ELF-1 (cell line): ENCODE data around the gene ODF4.
"Not testable (repeated sequence)": the region's sequence is repeated elsewhere in the genome, so short reads cannot be mapped to it uniquely, and the experiment has no call there.

Experiments used
- DNase-seq: peaks from one replicate; pipeline ENCODE4 v3.0.0-alpha.2; 2016; ENCODE audit warnings: low read depth, low spot score

Gene ODF4

GRCh38 chr17:8326511-8327302 lies 12.9 kb upstream of the ODF4 start:
- peak; percentile 54 for DNase-seq

GRCh38 chr17:8327303-8327649 lies 12.4 kb upstream of the ODF4 start:
- no peak for DNase-seq

DNA sequence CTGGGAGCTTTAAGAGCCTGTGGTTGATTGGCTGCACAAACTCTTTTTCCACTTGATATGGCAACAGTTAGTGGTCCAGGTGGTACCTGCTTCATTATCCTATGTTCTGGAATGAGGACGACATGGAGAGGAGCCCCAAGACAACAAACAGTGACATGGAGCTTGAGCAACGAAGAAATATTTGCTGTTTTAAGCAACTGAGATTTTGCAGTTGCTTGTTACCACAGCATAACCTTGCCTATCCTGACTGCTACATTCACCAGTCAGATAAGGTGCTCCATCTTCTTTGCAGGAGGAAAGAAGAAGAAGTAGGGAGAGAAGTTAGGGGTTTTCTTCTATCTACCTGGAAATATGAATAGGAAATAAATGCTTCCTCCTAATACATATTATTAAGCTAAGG lies 7.5 kb upstream of the ODF4 start:
- DNase-seq: no peak

DNA sequence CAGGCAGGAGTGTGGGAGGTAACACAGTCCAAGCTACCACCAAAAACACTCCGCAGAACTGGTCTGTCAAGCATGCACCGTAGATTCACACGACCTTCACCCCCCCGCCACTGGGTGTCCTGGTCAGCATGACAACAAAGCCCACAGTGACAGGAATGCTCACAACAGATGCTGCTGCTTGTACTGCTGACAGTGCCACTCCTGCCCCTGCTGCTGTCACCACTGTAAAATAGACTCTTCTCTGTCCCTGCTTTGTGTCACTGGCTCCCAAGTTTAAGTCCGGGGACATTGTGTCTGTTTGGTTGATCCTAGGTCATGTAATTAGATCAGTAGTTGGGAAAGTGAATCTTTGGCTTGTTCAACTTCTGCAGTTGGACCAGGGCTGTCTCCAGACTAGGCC lies 7.0 kb upstream of the ODF4 start:
- peak; percentile 71 for DNase-seq

- DNase-seq: no peak
These were observed 6.4 kb upstream of the ODF4 start for GRCh38 chr17:8333281-8333680.

- no peak for DNase-seq
These were observed 1.6 kb upstream of the ODF4 start for GRCh38 chr17:8337802-8338752.

- DNase-seq: no peak
These were observed 893 bp upstream of the ODF4 start for GRCh38 chr17:8338753-8339140.

DNA sequence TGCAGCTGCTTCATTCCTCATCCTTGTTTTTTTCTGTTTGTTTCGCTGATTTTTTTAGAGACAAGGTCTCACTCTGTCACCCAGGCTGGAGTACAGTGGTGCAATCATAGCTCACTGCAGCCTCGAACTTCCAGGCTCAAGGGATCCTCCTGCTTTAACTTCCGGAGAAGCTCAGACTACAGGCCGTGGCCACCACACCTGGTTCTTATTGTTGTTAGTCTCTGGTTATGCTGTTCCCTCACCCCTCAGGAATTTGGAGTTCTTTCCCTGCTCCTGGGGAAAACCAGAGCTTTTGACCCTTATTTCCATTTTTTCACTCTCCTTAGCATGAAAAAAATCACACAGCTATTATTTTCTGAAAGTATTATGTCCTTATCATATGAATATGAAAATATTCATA lies 1.8 kb downstream of the ODF4 start:
- peak; percentile 62 for DNase-seq

GRCh38 chr17:8345052-8345690 lies 5.5 kb downstream of the ODF4 start:
- DNase-seq: no peak

GRCh38 chr17:8345951-8346665 lies 6.5 kb downstream of the ODF4 start:
- no peak for DNase-seq

GRCh38 chr17:8347001-8347400 lies 7.4 kb downstream of the ODF4 start:
- DNase-seq: not testable (repeated sequence)

GRCh38 chr17:8350339-8350738 lies 10.7 kb downstream of the ODF4 start:
- DNase-seq: no peak

DNA sequence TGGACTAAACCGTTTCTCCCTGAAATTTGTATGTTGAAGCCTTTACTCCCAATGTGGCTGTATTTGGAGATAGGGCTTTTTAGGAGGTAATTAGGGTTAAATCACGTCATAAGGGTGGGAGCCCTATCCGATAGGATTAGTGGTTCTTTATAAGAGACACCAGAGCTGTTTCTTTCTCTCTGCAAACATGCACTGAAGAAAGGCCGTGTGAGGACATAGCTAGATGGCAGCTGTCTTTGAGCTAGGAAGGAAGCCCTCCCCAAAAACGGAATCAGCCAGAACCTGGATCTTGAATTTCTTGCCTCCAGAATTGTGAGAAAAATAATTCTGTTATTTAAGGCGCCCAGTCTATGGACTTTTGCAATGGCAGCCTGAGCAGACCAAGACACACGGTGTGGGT lies 14.1 kb downstream of the ODF4 start:
- DNase-seq: no peak

- DNase-seq: no peak
These were observed 14.6 kb downstream of the ODF4 start for GRCh38 chr17:8354236-8354635.

GRCh38 chr17:8357910-8358309 lies 18.3 kb downstream of the ODF4 start:
- peak; percentile 69 for DNase-seq

- DNase-seq: peak; percentile 6
These were observed 20.1 kb downstream of the ODF4 start for GRCh38 chr17:8359769-8360168.

DNA sequence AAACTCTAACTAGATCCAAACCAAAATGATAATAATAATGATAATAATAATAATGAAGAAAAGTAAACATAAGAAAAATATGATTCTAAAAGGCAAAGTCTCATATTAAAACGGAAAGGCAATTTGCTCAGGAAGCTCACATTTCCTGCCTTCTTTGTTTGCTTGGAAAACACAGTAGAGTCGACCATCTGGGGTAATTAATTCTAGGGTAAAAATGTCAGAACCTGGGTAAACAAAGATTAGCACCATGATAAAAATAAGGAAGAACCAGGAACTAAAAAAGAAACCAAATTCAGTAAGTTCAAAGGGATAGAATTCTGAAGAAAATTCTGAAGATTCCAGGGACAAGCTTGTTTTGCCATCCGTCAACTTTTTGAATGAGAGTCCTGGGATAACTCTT lies 20.6 kb downstream of the ODF4 start:
- no peak for DNase-seq

- DNase-seq: no peak
These were observed 21.1 kb downstream of the ODF4 start for GRCh38 chr17:8360751-8361150.

DNA sequence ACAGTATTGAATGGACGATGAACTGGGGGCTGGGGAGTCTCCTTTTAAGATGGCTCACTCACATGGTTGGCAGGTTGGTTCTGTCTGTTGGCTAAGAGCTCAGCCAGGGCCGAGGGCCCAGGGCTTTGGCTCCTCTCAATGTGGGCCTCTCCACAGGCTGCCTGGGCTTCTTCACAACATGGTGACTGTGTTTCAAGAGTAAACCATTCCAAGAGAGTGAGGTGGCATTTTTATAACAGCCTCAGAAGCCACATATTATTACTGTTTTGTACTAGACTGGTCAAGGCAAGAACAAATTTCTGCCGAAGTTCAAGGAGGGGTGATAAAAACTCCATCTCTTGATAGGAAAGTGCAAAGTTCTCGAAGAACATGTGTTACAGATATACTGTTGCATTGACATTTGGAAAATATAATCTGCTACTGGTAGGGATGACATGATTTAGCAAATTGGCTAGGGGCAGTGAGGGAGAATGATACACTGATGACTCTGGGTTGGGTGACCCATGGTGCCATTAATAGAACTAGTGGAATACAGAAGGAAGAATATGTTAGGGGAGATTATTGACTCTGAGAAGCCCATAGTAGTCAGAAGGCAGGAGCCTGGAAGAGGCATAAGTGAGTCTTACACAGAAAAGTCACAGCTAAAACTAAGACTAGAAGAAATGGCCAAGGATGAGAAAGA lies 23.2 kb downstream of the ODF4 start:
- DNase-seq: no peak

DNA sequence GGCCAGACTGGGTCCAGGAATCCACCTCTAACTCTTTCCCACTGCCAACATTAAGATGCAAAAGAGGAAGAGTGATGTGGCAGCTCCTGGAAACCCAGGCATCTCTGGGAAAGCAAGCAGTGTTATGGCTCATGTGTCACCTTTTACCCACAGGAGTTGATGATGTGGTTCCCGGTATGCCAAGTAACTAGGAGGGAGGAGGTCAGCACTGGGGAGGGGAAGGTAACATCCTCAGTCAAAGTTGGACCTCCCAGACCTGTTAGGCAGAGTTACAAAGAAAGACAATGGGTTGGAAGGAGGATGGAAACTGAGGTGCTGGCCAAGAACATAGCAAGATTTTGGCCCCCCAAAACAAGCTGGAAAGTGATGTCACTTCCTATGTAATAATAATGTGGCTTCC lies 25.5 kb downstream of the ODF4 start:
- no peak for DNase-seq

DNA sequence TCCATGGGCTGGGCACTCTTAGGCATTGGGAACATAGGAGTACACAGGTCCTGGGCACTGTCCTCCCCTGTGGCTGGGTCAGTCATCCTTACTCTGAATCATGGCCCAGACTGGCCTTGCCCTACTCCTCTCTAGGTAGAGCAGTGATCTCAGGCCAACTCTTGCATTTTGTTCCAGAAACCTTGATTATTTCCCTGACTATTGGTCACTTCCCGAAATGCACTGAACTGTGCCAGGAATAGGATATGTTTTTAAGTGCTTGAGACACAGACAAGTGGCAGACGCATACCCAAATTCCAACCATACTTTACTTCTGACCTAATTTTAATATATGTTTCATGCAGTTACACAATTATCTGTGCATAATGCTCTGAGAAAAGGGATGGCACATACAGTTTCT lies 26.6 kb downstream of the ODF4 start:
- no peak for DNase-seq
